Neuronal stem cell (in vitro differentiated cells): ENCODE data around the gene NPHP4.

Experiments used
- DNase-seq: peaks from one replicate; pipeline ENCODE4 v3.0.0-alpha.2; 2013; ENCODE audit warnings: low spot score
- H2AFZ ChIP-seq: one replicate; pipeline ENCODE4 v1.6.1; 2013; ENCODE audit warnings: mild to moderate bottlenecking, low read length, inconsistent platforms
- H2AK5ac ChIP-seq: 2 replicates; pipeline ENCODE4 v1.6.1; 2013; ENCODE audit warnings: low read depth, mild to moderate bottlenecking, inconsistent platforms, low read length, moderate library complexity, mixed read lengths
- H2BK120ac ChIP-seq: 2 replicates; pipeline ENCODE4 v1.6.1; 2013; ENCODE audit warnings: low read depth, mild to moderate bottlenecking, inconsistent platforms, low read length, moderate library complexity, mixed read lengths
- H2BK12ac ChIP-seq: one replicate; pipeline ENCODE4 v1.6.1; 2013; ENCODE audit warnings: low read length, inconsistent platforms
- H2BK15ac ChIP-seq: 2 replicates; pipeline ENCODE4 v1.6.1; 2013; ENCODE audit warnings: mild to moderate bottlenecking, low read length, inconsistent platforms, mixed read lengths
- H2BK5ac ChIP-seq: one replicate; pipeline ENCODE4 v1.6.1; 2013; ENCODE audit warnings: inconsistent platforms, mild to moderate bottlenecking, low read length, moderate library complexity
- H3K14ac ChIP-seq: one replicate; pipeline ENCODE4 v1.6.1; 2013; ENCODE audit warnings: low read length, inconsistent platforms
- H3K18ac ChIP-seq: 2 replicates; pipeline ENCODE4 v1.6.1; 2013; ENCODE audit warnings: low read length, inconsistent platforms
- H3K23ac ChIP-seq: 2 replicates; pipeline ENCODE4 v1.6.1; 2013; ENCODE audit warnings: low read depth, mild to moderate bottlenecking, mixed read lengths, low read length, inconsistent platforms; ENCODE audit not compliant: poor library complexity
- H3K27ac ChIP-seq: replicated peaks from 3 replicates; pipeline ENCODE4 v1.5.1; 2013; ENCODE audit warnings: low read length, inconsistent platforms
- H3K27me3 ChIP-seq, 3 experiments: 2 replicates each; pipeline ENCODE4 v1.6.1; 2013; ENCODE audit warnings: low read length in 3 of 3, mild to moderate bottlenecking in 2 of 3, inconsistent platforms in 1 of 3, low read depth in 1 of 3, mixed read lengths in 1 of 3, moderate library complexity in 1 of 3; ENCODE audit not compliant: control insufficient read depth in 3 of 3, insufficient read depth in 3 of 3
- H3K36me3 ChIP-seq, 2 donors: replicated peaks in 1 of 2; 2 replicates each; pipeline ENCODE4 v1.6.1; 2013; ENCODE audit warnings: low read length in 2 of 2; ENCODE audit not compliant: control insufficient read depth in 2 of 2, insufficient read depth in 2 of 2
- H3K4ac ChIP-seq: 2 replicates; pipeline ENCODE4 v1.6.1; 2013; ENCODE audit warnings: inconsistent platforms, mild to moderate bottlenecking, low read length, moderate library complexity
- H3K4me1 ChIP-seq, 2 donors: 1 replicate in 1 of 2; 2 replicates in 1 of 2; pipeline ENCODE4 v1.6.1; 2013; ENCODE audit warnings: low read length in 2 of 2, low read depth in 1 of 2; ENCODE audit not compliant: control insufficient read depth in 2 of 2, insufficient read depth in 1 of 2
- H3K4me2 ChIP-seq: one replicate; pipeline ENCODE4 v1.6.1; 2013; ENCODE audit warnings: mild to moderate bottlenecking, low read length, inconsistent platforms; ENCODE audit not compliant: insufficient read depth, poor library complexity, severe bottlenecking
- H3K4me3 ChIP-seq, 2 donors: 2 replicates each; pipeline ENCODE4 v1.5.1; 2013; ENCODE audit warnings: low read length in 2 of 2, mild to moderate bottlenecking in 2 of 2, inconsistent platforms in 1 of 2, moderate library complexity in 1 of 2
- H3K79me1 ChIP-seq: one replicate; pipeline ENCODE4 v1.6.1; 2013; ENCODE audit warnings: low read depth, mild to moderate bottlenecking, inconsistent platforms, low read length, moderate library complexity
- H3K9ac ChIP-seq: one replicate; pipeline ENCODE4 v1.6.1; 2013; ENCODE audit warnings: mild to moderate bottlenecking, low read depth, low read length, inconsistent platforms; ENCODE audit not compliant: poor library complexity
- H3K9me3 ChIP-seq, 2 donors: replicated peaks in 1 of 2; 2 replicates each; pipeline versions ENCODE3 to v1.6.1; 2013; ENCODE audit warnings: low read length in 2 of 2, mild to moderate bottlenecking in 2 of 2, inconsistent platforms in 1 of 2, low read depth in 1 of 2, mixed read lengths in 1 of 2, moderate library complexity in 1 of 2; ENCODE audit not compliant: control insufficient read depth in 2 of 2, insufficient read depth in 1 of 2
- H4K8ac ChIP-seq: one replicate; pipeline ENCODE4 v1.6.1; 2013; ENCODE audit warnings: low read depth, mild to moderate bottlenecking, inconsistent platforms, low read length, moderate library complexity
- H4K91ac ChIP-seq: one replicate; pipeline ENCODE4 v1.6.1; 2013; ENCODE audit warnings: low read length, low read depth, mild to moderate bottlenecking, inconsistent platforms; ENCODE audit not compliant: poor library complexity
- WGBS, 2 donors: extraction: QIAGEN DNeasy Blood & Tissue Kit; methylation state at CpG; one replicate each; pipeline ENCODE4 v1.1.7; 2013; ENCODE audit warnings: missing lambda C conversion rate in 2 of 2, mixed read lengths in 1 of 2; ENCODE audit not compliant: insufficient read length in 2 of 2, insufficient replicate concordance in 1 of 2; ENCODE audit errors: extremely low coverage in 2 of 2; 5-methylcytosine and 5-hydroxymethylcytosine counted together

Gene NPHP4

DNA sequence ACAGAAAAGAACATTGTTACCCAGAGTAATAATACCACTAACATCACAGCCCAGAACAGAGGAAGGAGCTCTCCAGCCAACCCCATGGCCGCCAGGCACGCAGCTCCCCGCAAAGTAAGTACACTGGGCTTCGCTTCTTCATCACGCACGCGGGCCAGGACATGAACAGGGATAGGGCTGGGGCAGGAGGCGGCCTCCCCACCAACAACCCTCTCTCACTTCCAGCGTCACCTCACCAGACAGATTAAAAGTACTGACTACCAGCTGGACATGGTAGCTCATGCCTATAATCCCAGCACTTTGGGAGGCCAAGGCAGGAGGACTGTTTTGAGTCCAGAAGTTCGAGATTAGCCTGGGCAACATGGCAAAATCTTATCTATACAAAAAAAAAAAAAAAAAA lies 78.3 kb downstream of the NPHP4 start:
- H2BK5ac ChIP-seq, result no peak overlapping the region
- no peak overlapping the region for H3K14ac ChIP-seq
- no peak overlapping the region for H3K4ac ChIP-seq
- H2BK12ac ChIP-seq, result no peak overlapping the region
- no peak overlapping the region for H3K27ac ChIP-seq
- H3K79me1 ChIP-seq, result no peaks in the 10 kb centered on the region
- H3K4me2 ChIP-seq, result no peak overlapping the region
- H3K18ac ChIP-seq, result no peak overlapping the region
- peaks cover 10 to 16% of the 10 kb centered on the region in 2 donors for H3K4me1 ChIP-seq
- H4K8ac ChIP-seq, result no peak overlapping the region
- H3K23ac ChIP-seq, result no peak overlapping the region
- H3K9ac ChIP-seq, result no peak overlapping the region
- H3K4me3 ChIP-seq, result no peak overlapping the region
- H2AK5ac ChIP-seq, result no peak overlapping the region
- DNase-seq, result no peak
- H2BK120ac ChIP-seq, result no peak overlapping the region
- no peaks in the 10 kb centered on the region for H3K27me3 ChIP-seq
- no CpG with 5 or more reads among the region's 10 CpGs for WGBS, 2 donors
- H3K36me3 ChIP-seq, result no peaks in the 10 kb centered on the region
- no peak overlapping the region for H2BK15ac ChIP-seq
- H4K91ac ChIP-seq, result no peak overlapping the region
- no peaks in the 10 kb centered on the region for H3K9me3 ChIP-seq
- H2AFZ ChIP-seq, result no peak overlapping the region

DNA sequence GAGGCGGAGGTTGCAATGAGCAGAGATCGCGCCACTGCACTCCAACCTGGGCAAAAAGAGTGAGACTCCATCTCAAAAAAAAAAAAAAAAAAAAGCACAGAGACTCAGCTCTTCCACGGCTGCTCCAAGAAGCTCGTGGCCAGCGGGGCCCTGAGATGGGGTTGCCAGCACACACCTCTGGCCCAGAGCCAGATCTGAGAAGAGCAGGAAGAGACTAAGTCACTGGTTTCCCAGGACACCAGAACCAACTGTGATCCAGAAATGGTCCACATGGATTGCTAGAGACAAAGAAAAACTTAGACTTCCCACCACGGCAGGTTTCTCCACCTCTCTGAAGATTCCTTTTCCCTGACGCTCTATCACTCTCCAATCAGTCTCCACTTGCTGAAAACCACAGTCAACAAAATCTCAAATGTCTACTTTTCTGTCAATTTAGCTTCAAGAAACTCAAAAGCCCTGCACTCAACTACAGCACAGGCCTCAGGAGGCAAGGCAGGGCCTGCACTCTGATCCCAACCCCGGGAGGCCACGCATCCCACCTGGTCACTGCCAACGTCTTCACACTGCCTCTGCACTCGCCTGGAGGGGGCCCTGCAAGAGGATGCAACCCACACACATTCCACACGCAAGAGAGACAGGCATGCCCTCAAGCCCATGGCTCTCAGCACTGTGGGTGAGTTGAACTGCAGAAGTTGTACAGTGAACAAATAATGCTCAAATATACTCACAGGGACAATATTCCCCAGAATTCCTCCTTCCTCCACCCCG lies 79.0 kb downstream of the NPHP4 start:
- Histone ChIP-seq H2AFZ (no peak overlapping the region), H3K36me3 (peaks cover 0 to 2% of the 10 kb centered on the region in 2 donors), H3K4ac (no peak overlapping the region), H3K79me1 (no peaks in the 10 kb centered on the region), H3K9ac (no peak overlapping the region), H3K4me1 (peaks cover 10 to 16% of the 10 kb centered on the region in 2 donors), H2BK15ac (no peak overlapping the region), H3K14ac (no peak overlapping the region), H2BK120ac (no peak overlapping the region), H3K4me3 (no peak overlapping the region), H4K91ac (no peak overlapping the region), H3K27me3 (no peaks in the 10 kb centered on the region), H3K23ac (no peak overlapping the region), H2BK5ac (no peak overlapping the region), H2BK12ac (no peak overlapping the region), H2AK5ac (no peak overlapping the region), H3K18ac (no peak overlapping the region), H3K4me2 (no peak overlapping the region), H3K27ac (no peak overlapping the region), H4K8ac (no peak overlapping the region), H3K9me3 (no peaks in the 10 kb centered on the region)
- no CpG with 5 or more reads among the region's 14 CpGs for WGBS, 2 donors
- DNase-seq, result no peak

DNA sequence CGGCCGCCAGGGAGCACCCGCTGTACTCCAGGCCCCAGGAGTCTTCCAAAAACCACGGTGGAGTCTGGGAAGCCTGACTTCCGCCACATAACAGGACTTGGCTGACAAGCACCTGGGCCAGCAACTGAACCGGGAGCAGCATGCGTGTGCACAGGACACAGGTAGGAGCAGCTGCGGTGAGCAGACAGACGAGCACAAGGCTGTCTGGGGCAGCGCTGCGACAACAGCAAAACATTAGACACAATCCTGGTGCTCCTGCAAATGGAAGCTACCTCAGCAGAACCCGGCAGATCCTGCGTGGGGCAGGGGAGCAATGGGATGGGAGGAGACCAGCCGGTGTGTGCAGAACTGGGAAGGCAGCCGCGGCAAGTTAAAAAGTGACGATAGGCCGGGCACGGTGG lies 80.4 kb downstream of the NPHP4 start:
- Histone ChIP-seq H2BK12ac (no peak overlapping the region), H4K8ac (no peak overlapping the region), H2BK15ac (no peak overlapping the region), H2AFZ (no peak overlapping the region), H3K27me3 (no peaks in the 10 kb centered on the region), H3K9ac (peak overlapping the region; percentile 82), H2BK5ac (no peak overlapping the region), H3K4me2 (no peak overlapping the region), H3K9me3 (no peaks in the 10 kb centered on the region), H4K91ac (no peak overlapping the region), H2BK120ac (no peak overlapping the region), H3K79me1 (no peaks in the 10 kb centered on the region), H3K27ac (no peak overlapping the region), H3K4me1 (peaks cover 10 to 16% of the 10 kb centered on the region in 2 donors), H3K14ac (peak overlapping the region; percentile 99), H3K36me3 (peaks cover 0 to 3% of the 10 kb centered on the region in 2 donors), H3K4me3 (no peak overlapping the region), H3K18ac (peak overlapping the region; percentile 78), H3K4ac (no peak overlapping the region), H2AK5ac (no peak overlapping the region), H3K23ac (no peak overlapping the region)
- WGBS, 2 donors, result no CpG with 5 or more reads among the region's 19 CpGs
- DNase-seq, result no peak

DNA sequence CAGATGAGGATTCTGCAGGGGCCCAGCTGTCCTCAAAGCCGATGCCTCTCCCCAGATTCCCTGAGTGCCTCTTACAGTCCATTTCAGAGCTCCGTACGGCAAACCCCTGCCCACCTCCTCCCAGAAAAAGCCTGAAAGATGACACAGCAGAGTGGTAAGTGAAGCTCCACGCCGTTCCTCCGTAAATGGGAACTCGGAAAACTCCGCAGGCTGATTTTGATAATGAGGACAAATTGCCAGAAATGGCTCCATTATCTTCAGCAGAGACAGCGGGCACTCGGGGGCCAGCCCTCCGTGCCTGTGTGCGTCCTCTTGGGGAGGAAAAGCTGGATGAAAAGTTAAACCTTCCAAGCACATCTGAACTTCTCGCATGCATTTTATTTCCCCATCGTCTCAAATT lies 81.1 kb downstream of the NPHP4 start:
- no CpG with 5 or more reads among the region's 14 CpGs for WGBS, 2 donors
- no peak overlapping the region for H3K18ac ChIP-seq
- DNase-seq, result no peak

More for the DNA sequence above, 81.1 kb downstream of the NPHP4 start:
- Histone ChIP-seq H4K91ac (no peak overlapping the region), H3K79me1 (no peaks in the 10 kb centered on the region), H2AFZ (no peak overlapping the region), H2BK120ac (no peak overlapping the region), H2AK5ac (no peak overlapping the region), H3K4ac (no peak overlapping the region), H3K27ac (no peak overlapping the region), H3K27me3 (no peaks in the 10 kb centered on the region), H2BK15ac (no peak overlapping the region), H3K23ac (no peak overlapping the region), H3K4me3 (no peak overlapping the region), H2BK12ac (no peak overlapping the region), H3K14ac (no peak overlapping the region), H2BK5ac (no peak overlapping the region), H3K36me3 (peaks cover 0 to 5% of the 10 kb centered on the region in 2 donors), H3K9me3 (no peaks in the 10 kb centered on the region), H4K8ac (no peak overlapping the region), H3K4me2 (no peak overlapping the region), H3K4me1 (peaks cover 10 to 16% of the 10 kb centered on the region in 2 donors), H3K9ac (no peak overlapping the region)
